HG03469 (cell line): ENCODE data around the gene KREMEN2.

Experiments used
- ATAC-seq: cut with Tn5 transposase; IDR thresholded peaks from one replicate; pipeline ENCODE4 v1.9.1; 2021; ENCODE audit warnings: mild to moderate bottlenecking, moderate library complexity, moderate number of reproducible peaks; ENCODE audit not compliant: unreplicated experiment

The KREMEN2 gene

GRCh38 chr16:3000540-3000939 lies 36.5 kb downstream of the KREMEN2 start:
- ATAC-seq = no peak

- ATAC-seq = no peak
Measured at GRCh38 chr16:3001316-3001715, 37.2 kb downstream of the KREMEN2 start.

DNA sequence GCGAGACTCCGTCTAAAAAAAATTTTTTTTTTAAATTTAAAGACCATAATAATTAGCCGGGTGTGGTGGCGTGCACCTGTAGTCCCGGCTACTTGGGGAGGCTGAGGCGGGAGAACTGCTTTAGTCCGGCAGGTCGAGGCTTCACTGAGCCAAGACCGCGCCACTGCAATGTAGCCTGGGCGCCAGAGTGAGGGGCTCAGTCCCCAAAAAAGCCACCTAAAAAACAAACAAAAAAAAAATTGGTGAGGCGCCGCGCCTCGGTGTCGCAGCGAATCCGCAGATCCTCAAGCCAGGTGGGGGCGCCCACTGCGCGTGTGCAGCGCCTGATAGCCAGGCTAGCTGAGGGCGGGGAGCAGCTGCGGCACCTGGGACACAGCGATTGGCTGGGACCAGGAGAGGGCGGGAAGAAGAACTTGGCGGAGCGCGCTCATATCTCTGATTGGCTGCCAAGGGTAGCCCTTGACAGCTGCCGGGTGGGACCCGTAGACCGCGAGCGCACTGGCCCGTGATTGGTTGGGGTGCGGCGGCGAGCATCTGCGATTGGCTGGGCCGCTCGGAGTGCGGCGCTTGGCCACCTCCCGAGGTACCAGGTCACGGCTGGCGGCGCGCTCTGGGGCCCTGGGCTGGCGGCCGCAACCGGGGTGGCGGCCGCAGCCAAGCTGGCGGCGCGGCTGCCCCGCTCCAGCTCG lies 39.7 kb downstream of the KREMEN2 start:
- peak; percentile 87 for ATAC-seq

DNA sequence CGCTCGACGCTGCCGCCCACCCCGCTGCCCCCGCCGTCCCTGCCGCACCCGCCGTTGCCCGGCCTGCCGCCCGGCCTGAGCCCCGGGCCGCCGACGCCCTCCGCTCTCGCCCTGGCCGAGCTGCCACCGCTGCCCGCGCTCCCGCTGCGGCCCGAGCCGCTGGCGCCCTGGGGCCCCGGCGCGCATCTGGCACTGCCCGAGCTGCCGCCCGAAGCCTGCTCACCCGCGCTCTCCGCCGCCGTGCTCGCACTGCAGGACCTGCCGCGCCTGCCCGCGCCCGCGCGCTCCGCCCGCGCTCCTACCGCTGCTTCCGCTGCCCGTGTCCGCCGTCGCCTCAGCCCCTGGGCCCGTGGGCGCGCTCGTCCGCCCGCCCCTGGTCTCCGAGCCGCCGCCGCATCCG lies 40.2 kb downstream of the KREMEN2 start:
- no peak for ATAC-seq

DNA sequence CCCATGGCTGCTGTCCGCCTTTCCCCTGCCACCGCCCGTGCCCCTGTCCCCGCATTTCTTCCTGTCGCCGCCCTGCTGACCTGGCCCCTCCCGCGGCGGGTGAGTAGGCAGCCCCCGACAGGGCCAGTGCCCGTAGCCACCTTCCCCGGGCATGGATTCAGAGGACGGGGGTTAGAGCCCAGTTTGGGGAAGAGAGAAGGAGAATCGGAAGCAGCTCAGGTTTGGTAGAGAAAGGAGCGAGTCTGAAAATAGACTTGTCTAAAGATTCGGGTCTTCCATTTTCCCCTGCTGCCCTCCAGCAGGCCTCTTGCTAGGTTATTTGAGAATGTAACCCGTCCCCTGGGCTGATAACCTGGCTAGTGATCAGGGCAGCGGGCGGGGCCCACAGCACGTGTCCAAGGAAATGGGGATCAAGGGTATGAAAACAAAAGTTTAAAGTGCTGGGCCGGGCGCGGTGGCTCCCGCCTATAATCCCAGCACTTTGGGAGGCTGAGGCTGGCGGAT lies 40.8 kb downstream of the KREMEN2 start:
- ATAC-seq = no peak

DNA sequence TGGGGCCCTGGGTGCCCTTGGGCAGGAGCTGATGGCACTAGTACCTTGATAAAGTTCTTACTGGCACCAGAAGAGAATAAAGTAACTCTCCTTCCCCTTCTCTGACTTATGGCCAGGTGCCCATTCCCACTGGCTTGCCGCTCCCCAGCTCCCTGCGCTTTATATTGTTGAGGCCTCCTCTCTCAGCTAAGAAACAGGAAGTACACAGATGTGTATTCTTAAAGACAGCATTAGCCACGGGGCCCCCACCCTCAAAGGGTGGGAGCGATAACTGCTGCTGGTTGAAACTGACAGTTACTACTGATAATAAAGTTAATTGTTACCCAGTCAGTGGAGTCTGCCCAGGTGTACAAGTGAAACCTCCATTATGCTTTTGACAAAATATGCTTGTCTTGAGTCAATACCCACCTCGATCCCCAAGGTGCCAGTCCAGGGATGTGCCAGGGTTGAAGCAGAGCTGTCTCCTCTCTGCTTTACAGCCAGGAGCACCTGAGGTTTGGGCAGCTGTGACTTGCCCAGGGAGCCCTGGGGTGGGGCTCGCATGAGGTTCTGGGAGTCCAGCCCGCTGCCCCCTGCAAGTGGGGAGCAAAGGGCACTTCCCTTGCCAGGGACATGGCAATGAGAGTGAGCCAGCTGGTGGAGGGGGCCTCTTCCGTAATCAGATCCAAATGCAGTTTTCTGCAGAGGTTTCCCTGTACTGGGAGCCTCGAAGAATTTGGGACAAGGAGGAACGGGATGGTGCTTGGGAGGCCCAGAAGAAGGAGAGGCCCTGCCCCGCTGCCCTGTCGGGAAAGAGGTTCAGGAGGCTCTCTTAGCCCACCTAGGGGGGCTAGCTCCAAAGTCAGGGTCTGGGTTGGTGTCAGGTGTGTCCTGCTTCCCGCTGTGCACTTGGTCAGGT lies 43.2 kb downstream of the KREMEN2 start:
- no peak for ATAC-seq

- no peak for ATAC-seq
Measured at GRCh38 chr16:3007957-3008689, 44.0 kb downstream of the KREMEN2 start.

GRCh38 chr16:3008690-3009037 lies 44.6 kb downstream of the KREMEN2 start:
- no peak for ATAC-seq

GRCh38 chr16:3009568-3010390 lies 45.7 kb downstream of the KREMEN2 start:
- no peak for ATAC-seq

GRCh38 chr16:3010510-3010909 lies 46.4 kb downstream of the KREMEN2 start:
- no peak for ATAC-seq

DNA sequence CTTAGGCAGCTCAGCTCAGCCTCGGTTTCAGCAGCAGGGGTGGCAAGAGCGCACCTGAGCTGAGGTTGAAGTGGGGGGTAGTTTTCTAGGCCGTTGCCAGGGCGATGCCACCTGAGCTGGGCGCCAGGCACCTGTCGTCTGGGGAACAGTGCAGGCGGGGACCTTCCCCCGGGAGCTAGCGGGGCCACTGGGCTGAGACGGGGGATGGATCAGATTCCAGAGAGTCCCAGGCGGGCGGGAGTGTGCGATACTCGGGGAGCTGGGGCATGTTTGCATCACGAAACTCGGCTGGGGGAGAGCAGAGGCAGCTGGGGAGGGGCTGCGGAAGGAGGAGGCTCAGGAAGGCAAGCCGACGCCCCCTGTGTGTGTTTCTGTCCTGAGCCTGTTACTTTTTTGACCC lies 48.2 kb downstream of the KREMEN2 start:
- no peak for ATAC-seq

- no peak for ATAC-seq
Measured at GRCh38 chr16:3012828-3013420, 48.8 kb downstream of the KREMEN2 start, which contains the start of gene CLDN9. Gene CLDN9, plus strand, starts transcription at chr16:3012923. Its CDS starts 440 bp downstream, at chr16:3013363.

- ATAC-seq = no peak
Measured at GRCh38 chr16:3013491-3013951, 49.4 kb downstream of the KREMEN2 start.

GRCh38 chr16:3013998-3014690 lies 50.1 kb downstream of the KREMEN2 start:
- ATAC-seq = no peak

- ATAC-seq = no peak
Measured at GRCh38 chr16:3014971-3015370, 50.9 kb downstream of the KREMEN2 start.

DNA sequence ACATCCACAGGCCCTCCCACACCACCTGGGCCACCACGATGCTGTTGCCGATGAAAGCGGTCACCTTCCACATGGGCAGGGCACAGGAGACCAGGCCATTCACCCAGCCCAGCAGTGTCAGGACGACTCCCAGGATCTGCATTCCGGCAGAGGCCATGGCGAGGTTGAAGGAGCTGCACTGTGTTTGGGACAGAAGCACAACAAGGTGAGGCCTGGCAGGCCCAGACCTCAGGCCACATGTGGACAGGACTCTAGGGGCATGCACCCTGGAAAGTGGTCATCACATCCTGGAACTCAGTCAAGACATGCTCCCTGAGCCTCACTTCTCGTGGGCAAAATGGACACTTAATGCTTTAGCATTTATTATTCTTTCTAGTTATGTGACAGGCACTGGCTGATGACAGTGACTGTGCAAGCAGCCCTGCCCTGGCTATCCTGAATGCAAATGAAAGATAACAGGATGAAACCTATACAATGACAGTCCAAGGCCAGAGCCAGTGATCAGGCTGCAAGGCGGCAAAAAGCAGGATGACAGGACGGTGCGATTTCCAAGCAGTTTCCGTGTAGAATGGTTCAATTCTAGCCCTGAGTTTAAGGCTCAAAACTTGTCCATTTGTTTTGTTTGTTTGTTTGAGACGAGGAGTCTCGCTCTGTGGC lies 51.9 kb downstream of the KREMEN2 start:
- no peak for ATAC-seq

DNA sequence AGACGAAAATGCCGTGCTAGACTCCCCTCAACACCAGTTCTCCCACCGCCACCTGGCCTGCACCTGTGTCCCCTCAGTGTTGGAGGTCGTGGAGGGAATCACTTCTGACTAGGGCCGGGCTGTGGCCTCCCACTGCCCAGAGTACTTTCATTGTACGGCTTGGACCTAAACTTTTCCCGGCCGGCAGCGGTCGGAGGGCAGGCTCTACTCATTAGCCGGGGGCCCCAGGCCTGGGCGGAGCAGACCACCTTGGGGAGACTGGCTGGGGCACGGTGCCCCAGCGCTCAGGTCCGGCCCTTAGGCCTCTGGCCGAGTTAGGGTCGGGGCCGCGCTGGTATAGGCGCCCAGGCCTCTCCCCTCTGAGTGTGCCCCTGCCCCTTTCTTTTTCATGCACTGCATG lies 53.3 kb downstream of the KREMEN2 start:
- ATAC-seq = no peak
